VCaP (cell line): Measurements from ENCODE around the gene JAG2.

Experiments used
- H3K27ac ChIP-seq: fragments of 450-650 bp; 2 replicates; pipeline ENCODE4 v1.5.1; 2017
- CTCF ChIP-seq: fragments of 450-650 bp; conservative IDR thresholded peaks from 2 replicates; pipeline ENCODE4 v1.5.1; 2017; ENCODE audit warnings: mild to moderate bottlenecking, moderate library complexity

The JAG2 gene

GRCh38 chr14:105128059-105128458 lies 40.5 kb downstream of the JAG2 start:
- H3K27ac ChIP-seq = no peak overlapping the region
- TF ChIP-seq CTCF = no peak

- H3K27ac ChIP-seq = no peak overlapping the region
- no peak for TF ChIP-seq CTCF
Measured at GRCh38 chr14:105126981-105127329, 41.6 kb downstream of the JAG2 start.

GRCh38 chr14:105126126-105126980 lies 42.2 kb downstream of the JAG2 start:
- no peak overlapping the region for H3K27ac ChIP-seq
- no peak for TF ChIP-seq CTCF

- no peak overlapping the region for H3K27ac ChIP-seq
- TF ChIP-seq CTCF = no peak
Measured at GRCh38 chr14:105124823-105125222, 43.8 kb downstream of the JAG2 start.

GRCh38 chr14:105123981-105124765 lies 44.4 kb downstream of the JAG2 start:
- no peak overlapping the region for H3K27ac ChIP-seq
- no peak for TF ChIP-seq CTCF

GRCh38 chr14:105123064-105123665 lies 45.4 kb downstream of the JAG2 start:
- H3K27ac ChIP-seq = no peak overlapping the region
- TF ChIP-seq CTCF = no peak

- H3K27ac ChIP-seq = no peak overlapping the region
- no peak for TF ChIP-seq CTCF
Measured at GRCh38 chr14:105120056-105120455, 48.5 kb downstream of the JAG2 start.
